ENCODE measurements around the gene RTN4RL1. TPM values are rescaled to one million over a fixed set of nuclear protein-coding genes. Genes with fewer than 3 reads are reported as not detected.
A peak's percentile ranks its signal among the peaks of the same experiment; 100 is the strongest.

The RTN4RL1 gene
- total and polyA plus RNA-seq, 2 of the 13 experiments (the other 11 are each of a cell fraction or from before 2014, with no cell fraction given): 0.01 TPM; not detected in 1

DNA sequence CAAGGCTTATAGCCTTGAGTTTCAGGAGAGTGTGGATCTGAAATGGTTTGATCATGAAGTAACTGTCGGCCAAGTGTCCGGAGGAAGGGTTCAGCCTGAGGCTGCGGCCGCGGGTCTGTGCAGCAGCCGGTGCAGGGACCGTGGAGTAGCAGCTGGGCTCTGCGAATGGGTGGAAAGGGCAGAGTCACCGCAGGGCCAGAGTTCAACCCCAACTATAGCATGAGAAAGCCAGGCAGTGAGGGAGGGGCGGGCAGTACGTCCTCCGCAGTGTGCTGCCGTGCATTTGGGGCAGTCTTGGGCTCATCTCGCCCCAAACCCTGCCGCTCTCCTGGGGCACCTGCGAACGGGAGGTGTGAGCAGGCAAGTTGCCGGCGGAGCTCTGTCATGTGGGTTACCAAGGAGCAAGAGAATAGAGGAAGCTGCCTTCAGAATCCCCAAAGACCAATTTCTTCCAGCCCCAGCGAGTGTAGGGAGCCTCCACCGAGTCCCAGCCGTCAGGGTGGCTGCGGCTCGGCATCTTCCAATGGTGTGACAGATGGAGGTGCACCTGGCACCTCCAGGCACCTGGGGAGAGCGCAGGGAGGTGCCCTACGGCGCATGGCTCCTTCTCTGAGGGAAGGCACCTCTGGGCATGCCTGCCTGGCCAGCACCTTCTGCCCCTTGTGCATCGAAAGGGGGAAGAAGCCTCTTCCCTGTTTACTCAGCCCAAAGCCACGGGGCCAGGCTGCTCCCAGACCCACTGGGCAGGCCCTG lies 108.0 kb downstream of the RTN4RL1 start (continued):
- TF ChIP-seq DMTF1 (CRISPR knock-in tag; IDR thresholded peaks at IDR 0.05): no peak
- TF ChIP-seq RXRA (CRISPR knock-in tag; IDR thresholded peaks at IDR 0.05): 0 out of 2 replicates have a peak, but pooled peaks have one; percentile 25
- TF ChIP-seq KDM5A (IDR thresholded peaks at IDR 0.05; ENCODE audit: borderline replicate concordance, low read length): no peak
- no peak for TF ChIP-seq ZFP62 (CRISPR knock-in tag; IDR thresholded peaks at IDR 0.05)
- TF ChIP-seq, protein P1, sequence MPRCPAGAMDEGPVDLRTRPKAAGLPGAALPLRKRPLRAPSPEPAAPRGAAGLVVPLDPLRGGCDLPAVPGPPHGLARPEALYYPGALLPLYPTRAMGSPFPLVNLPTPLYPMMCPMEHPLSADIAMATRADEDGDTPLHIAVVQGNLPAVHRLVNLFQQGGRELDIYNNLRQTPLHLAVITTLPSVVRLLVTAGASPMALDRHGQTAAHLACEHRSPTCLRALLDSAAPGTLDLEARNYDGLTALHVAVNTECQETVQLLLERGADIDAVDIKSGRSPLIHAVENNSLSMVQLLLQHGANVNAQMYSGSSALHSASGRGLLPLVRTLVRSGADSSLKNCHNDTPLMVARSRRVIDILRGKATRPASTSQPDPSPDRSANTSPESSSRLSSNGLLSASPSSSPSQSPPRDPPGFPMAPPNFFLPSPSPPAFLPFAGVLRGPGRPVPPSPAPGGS (CRISPR knock-in tag; IDR thresholded peaks at IDR 0.05): no peak
- TF ChIP-seq ZFP36L1 (CRISPR knock-in tag; IDR thresholded peaks at IDR 0.05): no peak
- no peak for TF ChIP-seq ZNF3 (CRISPR knock-in tag; IDR thresholded peaks at IDR 0.05)
- TF ChIP-seq HNF4A (CRISPR knock-in tag; IDR thresholded peaks at IDR 0.05): 0 out of 2 replicates have a peak, but pooled peaks have one; percentile 46
- peak; percentile 33; the same call in 1 of the 2 replicates for TF ChIP-seq SALL1 (CRISPR knock-in tag; IDR thresholded peaks at IDR 0.05)
- no peak for TF ChIP-seq IKZF4 (CRISPR knock-in tag; IDR thresholded peaks at IDR 0.05; ENCODE audit: borderline replicate concordance, low read depth, not compliant biosample characterization)
- no peak for TF ChIP-seq EEA1 (CRISPR knock-in tag; IDR thresholded peaks at IDR 0.05; ENCODE audit: borderline replicate concordance)
- no peak for TF ChIP-seq ZKSCAN5 (CRISPR knock-in tag; IDR thresholded peaks at IDR 0.05)
- TF ChIP-seq ZNF775 (CRISPR knock-in tag; IDR thresholded peaks at IDR 0.05; ENCODE audit: borderline replicate concordance): no peak
- TF ChIP-seq HNF4G (IDR thresholded peaks at IDR 0.05; ENCODE audit: borderline replicate concordance, low read depth, low read length): peak; percentile 44; the same call in 1 of the 2 replicates
- no peak for TF ChIP-seq HNF4G (CRISPR knock-in tag; IDR thresholded peaks at IDR 0.05; ENCODE audit: borderline replicate concordance, low read depth)
- no peak; the same call in 1 of the 2 replicates for TF ChIP-seq ZFX (CRISPR knock-in tag; IDR thresholded peaks at IDR 0.05; ENCODE audit: low read depth)
- no peak for TF ChIP-seq ADNP (CRISPR knock-in tag; IDR thresholded peaks at IDR 0.05)
- no peak for TF ChIP-seq FOXO4 (CRISPR knock-in tag; conservative IDR thresholded peaks at IDR 0.05)
- TF ChIP-seq PATZ1 (CRISPR knock-in tag; IDR thresholded peaks at IDR 0.05): peak; percentile 71
- no peak for TF ChIP-seq ZNF691 (CRISPR knock-in tag; IDR thresholded peaks at IDR 0.05; ENCODE audit: borderline replicate concordance, low read depth)
- TF ChIP-seq ETV5 (CRISPR knock-in tag; IDR thresholded peaks at IDR 0.05; ENCODE audit: borderline replicate concordance): no peak

Data from HepG2 (cell line).